Measurements from ENCODE around the gene MX2.

Gene MX2

GRCh38 chr21:41365377-41366107, 3.7 kb downstream of the MX2 start:
- DNase-seq = no peak

DNA sequence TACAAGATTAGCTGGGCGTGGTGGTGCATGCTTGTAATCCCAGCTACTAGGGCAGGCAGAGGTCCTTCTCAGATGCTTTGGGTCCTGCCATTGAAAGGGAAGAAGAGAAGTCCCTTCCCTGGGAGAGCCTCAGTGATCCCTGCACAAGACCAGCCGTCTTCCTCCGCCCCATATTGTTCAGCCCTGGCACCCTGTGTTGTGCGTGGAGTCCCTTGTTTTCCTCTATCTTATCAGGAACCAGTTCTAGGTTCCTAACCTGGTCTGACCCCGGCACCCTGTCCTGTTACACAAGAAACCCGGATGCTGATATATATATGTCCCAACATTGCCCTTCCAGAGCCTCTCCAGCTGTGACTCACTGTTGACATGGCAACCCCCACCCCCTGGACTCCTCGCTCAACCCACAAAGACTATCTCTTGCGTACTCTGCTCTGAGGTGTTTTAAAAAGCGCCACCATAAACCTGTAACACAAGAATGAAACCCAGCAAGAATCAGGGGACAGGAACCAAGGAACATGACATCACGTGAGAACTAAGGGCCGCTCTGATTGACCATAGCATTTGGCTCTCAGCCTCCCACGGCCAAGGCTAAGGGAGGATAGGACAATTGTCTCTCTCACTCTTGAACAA, 4.8 kb downstream of the MX2 start:
- DNase-seq = no peak

DNA sequence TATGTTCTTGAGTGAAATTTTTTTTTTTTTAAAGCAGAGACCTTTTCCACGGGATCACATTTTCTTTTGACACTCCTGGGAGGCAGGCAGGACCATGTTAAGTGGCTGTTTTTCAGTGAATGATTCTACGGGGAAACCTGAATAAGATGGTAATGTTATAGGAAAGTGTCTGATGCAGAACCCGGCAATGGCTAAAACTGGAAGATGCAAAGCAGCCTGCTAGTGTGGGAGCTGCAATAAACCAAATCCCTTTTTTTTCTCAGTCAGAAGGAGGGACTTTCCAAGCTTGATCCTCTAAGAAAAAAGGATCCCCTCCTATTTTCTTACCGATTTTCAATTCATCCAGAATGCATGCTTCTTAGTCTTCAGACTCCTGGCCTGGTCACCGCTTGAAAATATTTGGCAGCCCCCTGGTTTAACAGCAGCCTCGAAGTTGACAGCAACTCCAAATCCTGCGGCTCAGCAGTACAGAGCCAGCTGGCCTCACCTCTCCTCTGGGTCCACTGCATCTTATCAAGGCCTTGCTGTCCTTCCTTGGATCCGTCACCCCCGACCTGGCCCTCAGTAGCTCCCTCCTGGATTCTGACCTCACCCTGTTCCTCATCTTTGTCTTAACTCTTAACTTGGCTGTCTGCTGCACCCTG, 5.6 kb downstream of the MX2 start:
- no peak for DNase-seq

DNA sequence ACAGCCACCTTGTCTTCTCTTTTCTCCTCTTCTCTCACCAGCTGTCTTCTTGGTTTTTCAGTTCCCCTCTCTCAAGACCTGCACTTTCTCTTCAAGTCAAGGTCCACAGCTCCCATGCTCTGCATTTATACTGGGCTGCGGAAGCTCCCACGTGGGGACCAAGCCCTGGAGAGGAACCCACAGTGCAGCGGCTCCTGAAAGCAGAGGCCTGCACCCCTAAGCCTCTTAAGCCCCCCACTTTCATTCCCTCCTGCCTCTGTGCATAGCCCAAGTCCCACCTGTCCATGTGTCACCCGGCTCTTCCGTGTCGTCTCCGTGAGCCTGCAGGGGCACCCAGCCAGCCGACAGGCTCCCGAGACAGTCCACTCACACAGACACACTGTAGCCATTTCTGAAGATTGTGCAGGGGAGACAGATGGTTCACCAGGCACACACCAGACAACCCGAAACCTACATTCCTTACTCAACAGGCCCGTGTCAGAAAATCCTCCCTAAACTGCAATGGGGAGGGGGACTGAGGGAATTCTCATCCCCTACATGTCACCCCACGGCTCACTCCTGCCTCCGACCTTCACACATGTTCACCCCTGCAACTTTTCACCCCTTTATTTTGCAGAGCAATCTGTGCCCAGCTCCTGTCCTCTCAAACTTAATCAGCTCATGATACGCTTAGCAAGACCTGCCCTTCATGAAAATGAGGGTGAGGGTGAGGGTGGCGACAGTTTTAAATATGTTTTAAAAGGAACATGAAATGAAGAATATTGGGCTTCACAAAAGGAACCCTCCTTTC, 6.3 kb downstream of the MX2 start:
- DNase-seq = no peak

GRCh38 chr21:41368735-41369104, 6.9 kb downstream of the MX2 start:
- no peak for DNase-seq

DNA sequence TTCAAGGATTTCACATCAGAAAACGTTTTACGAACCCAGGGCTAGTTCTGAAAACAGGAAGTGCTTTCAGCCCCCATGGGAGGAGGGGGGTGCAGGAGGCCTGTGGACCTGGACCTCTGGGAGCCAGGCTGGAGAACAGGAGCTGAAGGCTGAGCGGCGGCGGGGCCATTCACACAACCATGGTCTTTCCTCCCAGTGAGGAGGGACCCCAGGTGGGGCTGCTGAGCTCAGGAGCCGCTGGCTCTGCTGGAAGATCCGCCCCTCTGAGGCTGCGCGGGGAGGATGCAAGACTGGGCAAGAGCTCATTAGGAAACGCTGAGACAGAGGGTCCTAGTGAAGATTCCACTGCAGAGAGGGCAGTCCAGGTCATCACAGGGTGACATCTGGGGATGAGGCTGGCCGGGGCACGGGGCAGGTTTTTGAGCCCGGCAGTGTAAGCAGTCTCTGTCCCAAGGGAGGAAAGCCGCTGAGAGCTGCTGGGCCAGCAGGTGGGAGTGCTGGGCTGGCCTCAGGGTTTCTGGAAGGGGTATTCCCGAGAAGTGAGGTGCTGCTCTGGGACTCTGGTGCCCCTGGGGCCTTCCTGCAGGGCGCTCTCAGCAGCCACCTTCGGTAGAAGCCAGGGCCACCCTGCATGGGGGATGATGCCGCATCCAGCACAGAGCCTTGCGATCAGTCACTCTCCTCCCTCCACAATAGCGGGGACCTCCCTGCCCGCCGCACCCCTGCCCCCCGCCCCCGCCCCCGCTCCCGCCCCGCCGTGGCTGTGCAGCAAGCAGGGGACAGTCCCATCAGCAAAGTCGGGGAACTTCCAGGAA, 7.5 kb downstream of the MX2 start:
- no peak for DNase-seq

- DNase-seq = no peak
Observed at GRCh38 chr21:41369920-41370839, 8.4 kb downstream of the MX2 start.

- DNase-seq = no peak
Observed at GRCh38 chr21:41370840-41371684, 9.2 kb downstream of the MX2 start.

- DNase-seq = no peak
Observed at GRCh38 chr21:41371685-41372030, 9.8 kb downstream of the MX2 start.

- DNase-seq = no peak
Observed at GRCh38 chr21:41373253-41373652, 11.4 kb downstream of the MX2 start.

DNA sequence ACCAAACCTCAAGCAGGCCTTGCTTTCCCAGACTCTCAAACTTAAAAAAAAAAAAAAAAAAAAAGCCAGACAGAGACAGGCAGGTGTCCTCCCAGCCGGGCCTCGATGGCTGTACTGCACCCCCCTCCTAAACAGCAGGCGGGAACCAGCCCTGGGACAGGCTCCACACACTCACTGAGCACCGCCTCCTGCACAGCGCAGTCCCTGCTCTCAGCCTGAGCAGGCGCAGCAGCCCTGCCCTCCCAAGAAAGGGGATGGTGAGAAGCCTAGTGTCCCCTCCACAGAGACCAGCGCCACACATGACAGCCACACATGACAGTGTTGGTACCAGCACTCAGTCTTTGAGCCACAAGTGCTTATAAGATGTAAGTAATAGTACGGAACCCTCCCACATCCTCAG, 11.9 kb downstream of the MX2 start:
- no peak for DNase-seq

DNA sequence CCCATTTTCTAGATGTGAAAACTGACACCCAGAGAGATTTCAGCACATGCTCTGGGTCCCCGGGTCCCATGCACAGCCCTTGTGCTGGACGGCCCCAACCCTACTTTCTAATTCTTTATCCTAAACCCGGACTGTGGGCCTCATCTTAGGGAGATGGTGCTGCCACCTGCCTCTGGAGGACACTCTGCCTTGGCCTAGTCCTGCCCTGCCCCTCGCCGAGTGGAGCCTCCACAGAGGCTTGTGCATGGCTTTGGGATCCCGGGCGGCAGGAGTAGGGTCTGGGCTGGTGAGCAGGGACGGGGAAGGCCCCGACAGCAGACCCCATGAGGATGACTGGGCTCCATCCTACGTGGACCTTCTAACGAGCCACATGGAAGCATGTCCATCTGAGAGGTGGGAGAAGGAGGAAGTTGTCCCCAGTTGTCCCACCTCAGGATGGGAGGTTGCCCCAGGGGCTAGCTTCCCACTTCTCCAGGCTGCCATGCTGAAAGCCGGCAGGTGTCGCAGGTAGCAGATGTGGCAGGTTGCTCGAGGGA, 12.4 kb downstream of the MX2 start:
- no peak for DNase-seq

DNA sequence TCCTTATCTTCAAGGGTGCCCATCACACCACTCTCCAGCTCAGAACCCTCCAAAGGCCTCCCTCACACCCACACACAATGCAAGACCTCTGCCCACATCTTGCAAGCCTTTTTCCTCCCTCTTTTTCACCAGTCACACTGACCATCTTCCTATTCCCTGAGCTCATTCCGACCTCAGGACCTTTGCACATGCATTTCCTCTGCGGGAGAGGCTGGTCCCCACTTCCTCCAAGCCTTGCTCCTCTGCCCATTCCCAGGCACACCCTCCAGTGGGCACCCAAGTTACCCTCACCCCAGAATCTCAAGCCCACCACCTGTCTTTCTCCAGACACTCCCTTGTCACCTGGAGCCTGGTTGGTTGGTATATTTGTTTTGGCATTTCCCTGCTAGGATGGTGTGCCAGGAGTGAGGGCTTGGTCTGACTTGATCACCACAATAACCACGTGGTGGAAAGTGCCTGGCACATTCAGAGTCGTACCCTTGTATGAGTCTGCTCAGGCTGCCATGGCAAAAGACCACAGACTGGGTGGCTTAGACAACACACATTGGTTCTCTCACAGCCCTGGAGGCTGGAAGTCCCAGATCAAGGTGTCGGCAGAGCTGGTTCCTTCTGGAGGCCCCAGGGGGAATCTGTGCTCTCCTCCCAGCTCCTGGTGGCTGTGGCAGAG, 13.2 kb downstream of the MX2 start:
- DNase-seq = no peak

GRCh38 chr21:41375875-41376274, 14.0 kb downstream of the MX2 start:
- no peak for DNase-seq

- DNase-seq = no peak
Observed at GRCh38 chr21:41377715-41378114, 15.9 kb downstream of the MX2 start.

GRCh38 chr21:41378849-41379248, 17.0 kb downstream of the MX2 start:
- DNase-seq = no peak

DNA sequence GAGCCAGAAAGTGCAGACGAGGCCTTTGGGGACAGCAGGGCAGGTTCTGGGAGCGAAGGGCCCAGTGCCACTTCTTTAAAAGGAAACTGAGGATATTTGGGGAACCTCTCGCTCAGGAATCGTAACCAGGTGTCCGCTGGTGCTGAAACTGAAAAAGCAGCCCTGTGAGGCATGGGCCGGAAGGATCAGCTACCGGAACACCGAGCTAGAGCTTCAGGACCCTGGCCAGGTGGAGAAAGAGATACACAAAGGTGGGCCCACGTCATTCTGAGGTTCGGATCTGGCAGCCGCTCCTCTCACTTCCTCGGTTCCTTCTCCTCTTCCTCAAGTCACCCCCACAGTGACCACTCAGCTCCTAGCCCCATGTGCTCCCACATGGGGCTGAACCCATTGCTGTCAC, 18.1 kb downstream of the MX2 start:
- DNase-seq = no peak

DNA sequence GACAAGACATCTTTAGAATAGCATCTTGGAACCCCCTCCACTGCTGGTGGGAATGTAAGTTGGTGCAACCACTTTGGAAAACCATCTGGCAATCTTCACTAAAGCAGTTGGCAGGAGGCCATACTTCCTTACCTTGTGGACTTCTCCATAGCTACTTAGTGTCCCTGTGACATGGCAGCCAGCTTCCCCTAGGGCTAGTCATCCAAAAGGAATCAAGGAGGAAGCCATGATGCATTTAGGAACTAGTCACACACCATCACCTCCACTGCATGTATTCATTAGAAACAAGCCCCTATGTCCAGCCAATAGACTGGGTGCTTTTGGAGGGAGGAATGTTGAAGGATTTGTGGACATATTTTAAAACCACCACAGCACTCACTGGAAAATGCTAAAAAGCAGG, 19.9 kb downstream of the MX2 start:
- no peak for DNase-seq

- no peak for DNase-seq
Observed at GRCh38 chr21:41387042-41387819, 25.4 kb downstream of the MX2 start.

All from NK-92 treated with Interleukin-12 subunit alpha and Interleukin-12 subunit beta, amount 100 ng/mL, for 24 hours (cell line).